Sigmoid colon (tissue), 7 donors: ENCODE data around the gene EZR. TPM values are rescaled to one million over a fixed set of nuclear protein-coding genes. Genes with fewer than 3 reads are reported as not detected.

Experiments used
- DNase-seq: peaks from one replicate; pipeline ENCODE4 v3.0.0-alpha.2; 2019
- H3K27ac ChIP-seq, 4 donors: fragments of 200-600 bp; sonication (generic); one replicate each; pipeline ENCODE4 v1.5.1; 2016 to 2019; ENCODE audit warnings: mild to moderate bottlenecking in 1 of 4
- H3K27me3 ChIP-seq, 3 donors: fragments of 200-600 bp; sonication (generic); one replicate each; pipeline ENCODE4 v1.5.1; 2019; ENCODE audit warnings: mild to moderate bottlenecking in 1 of 3
- H3K36me3 ChIP-seq, 4 donors: fragments of 200-600 bp; sonication (generic); one replicate each; pipeline ENCODE4 v1.5.1; 2016 to 2019
- H3K4me1 ChIP-seq, 4 donors: fragments of 200-600 bp; sonication (generic); one replicate each; pipeline ENCODE4 v1.5.1; 2017 to 2019
- H3K4me3 ChIP-seq, 4 donors: fragments of 200-600 bp; sonication (generic); one replicate each; pipeline ENCODE4 v1.5.1; 2017 to 2019; ENCODE audit warnings: mild to moderate bottlenecking in 2 of 4, moderate library complexity in 1 of 4
- H3K9me3 ChIP-seq, 4 donors: fragments of 200-600 bp in 3 of 4; sonication (generic) in 3 of 4; one replicate each; pipeline versions ENCODE4 v1.5.1 to v1.6.1; 2013 to 2019
- EP300 ChIP-seq, 4 donors: sonication (generic); formaldehyde crosslinking; IDR thresholded peaks; one replicate each; pipeline ENCODE4 v1.6.1; 2017; ENCODE audit warnings: antibody characterized with exemption in 4 of 4
- POLR2A ChIP-seq, 2 donors: fragments of 450-650 bp; IDR thresholded peaks; one replicate each; pipeline ENCODE4 v1.6.1; 2016; ENCODE audit warnings: antibody characterized with exemption in 2 of 2, mild to moderate bottlenecking in 2 of 2, moderate library complexity in 2 of 2
- POLR2AphosphoS5 ChIP-seq, 4 donors: sonication (generic); formaldehyde crosslinking; IDR thresholded peaks; one replicate each; pipeline ENCODE4 v1.6.1; 2017; ENCODE audit warnings: antibody characterized with exemption in 4 of 4
- WGBS, 2 donors: extraction: QIAGEN DNeasy Blood & Tissue Kit; methylation state at CpG; one replicate each; pipeline ENCODE4 v1.1.7; 2013; 5-methylcytosine and 5-hydroxymethylcytosine counted together
- intact Hi-C: fragments of 100-400 bp; cut with DNase I; formaldehyde crosslinking; loops from one replicate; pipeline ENCODE4 v1.15.1; 2023
- polyA plus RNA-seq, 3 donors: library from polyadenylated mRNA; stranded (reverse); fragments of 200-250 nt; gene quantifications; one replicate each; pipeline ENCODE4 v1.2.3, GENCODE V29; 2013
- total RNA-seq, 4 donors: library from RNA; depleted of rRNA; stranded (reverse); fragments of >200 nt; gene quantifications; one replicate each; pipeline ENCODE4 v1.1.0, GENCODE V29; 2016
- TF ChIP-seq, protein P1 (sequence below), 4 experiments: fragments of 450-650 bp in 3 of 4; fragments of 200-600 bp in 1 of 4; IDR thresholded peaks; one replicate each; pipeline ENCODE4 v1.5.1; 2016 to 2019; ENCODE audit warnings: antibody characterized with exemption in 4 of 4, mild to moderate bottlenecking in 3 of 4, moderate library complexity in 2 of 4
- donor health status: healthy with polysubstance abuse.
- donor health status: Bipolar disorder and iron deficiency.
- donor health status: healthy.

Gene EZR
- total and polyA plus RNA-seq, 7 donors = 33.5 to 333 (median 46.0) TPM

GRCh38 chr6:158778005-158778527 lies 41.1 kb downstream of the EZR start:
- WGBS, 2 donors = 34 to 81% methylated on average over 6 of the region's 6 CpGs
- intact Hi-C loops = no loop called here
- TF ChIP-seq, protein P1, sequence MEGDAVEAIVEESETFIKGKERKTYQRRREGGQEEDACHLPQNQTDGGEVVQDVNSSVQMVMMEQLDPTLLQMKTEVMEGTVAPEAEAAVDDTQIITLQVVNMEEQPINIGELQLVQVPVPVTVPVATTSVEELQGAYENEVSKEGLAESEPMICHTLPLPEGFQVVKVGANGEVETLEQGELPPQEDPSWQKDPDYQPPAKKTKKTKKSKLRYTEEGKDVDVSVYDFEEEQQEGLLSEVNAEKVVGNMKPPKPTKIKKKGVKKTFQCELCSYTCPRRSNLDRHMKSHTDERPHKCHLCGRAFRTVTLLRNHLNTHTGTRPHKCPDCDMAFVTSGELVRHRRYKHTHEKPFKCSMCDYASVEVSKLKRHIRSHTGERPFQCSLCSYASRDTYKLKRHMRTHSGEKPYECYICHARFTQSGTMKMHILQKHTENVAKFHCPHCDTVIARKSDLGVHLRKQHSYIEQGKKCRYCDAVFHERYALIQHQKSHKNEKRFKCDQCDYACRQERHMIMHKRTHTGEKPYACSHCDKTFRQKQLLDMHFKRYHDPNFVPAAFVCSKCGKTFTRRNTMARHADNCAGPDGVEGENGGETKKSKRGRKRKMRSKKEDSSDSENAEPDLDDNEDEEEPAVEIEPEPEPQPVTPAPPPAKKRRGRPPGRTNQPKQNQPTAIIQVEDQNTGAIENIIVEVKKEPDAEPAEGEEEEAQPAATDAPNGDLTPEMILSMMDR (IDR thresholded peaks at IDR 0.05) = no peak
- TF ChIP-seq POLR2A (IDR thresholded peaks at IDR 0.05) = no peak
- TF ChIP-seq EP300 (IDR thresholded peaks at IDR 0.05) = no peak
- no peak for TF ChIP-seq POLR2AphosphoS5 (IDR thresholded peaks at IDR 0.05)

DNA sequence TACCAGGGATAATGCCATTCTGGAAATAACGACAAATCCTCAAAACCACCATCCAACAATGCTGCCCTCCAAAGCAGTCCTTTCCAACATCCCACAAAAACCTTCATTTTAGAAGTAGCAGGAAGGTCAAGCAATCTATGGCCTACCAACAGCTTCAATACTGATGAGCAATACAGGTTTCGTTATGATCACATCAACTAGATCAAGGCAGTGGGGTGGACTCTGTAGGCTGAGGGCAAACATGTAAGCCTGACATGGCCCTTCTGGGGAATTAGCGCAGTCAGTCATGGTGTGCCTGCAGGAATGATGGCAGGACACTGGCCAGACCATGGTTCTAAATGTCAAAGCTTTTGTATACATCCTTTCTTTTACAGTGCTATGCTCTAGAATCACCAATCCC lies 41.7 kb downstream of the EZR start:
- Histone ChIP-seq H3K27me3 (no peaks in the 10 kb centered on the region), H3K27ac (no peak overlapping the region), H3K4me3 (no peak overlapping the region), H3K9me3 (no peaks in the 10 kb centered on the region), H3K36me3 (peaks cover 18 to 73% (median 36%) of the 10 kb centered on the region in 4 donors), H3K4me1 (no peaks in the 10 kb centered on the region)
- intact Hi-C loops = no loop called here
- peak; percentile 2 for DNase-seq
- 98% methylated on average over 3 of the region's 3 CpGs for WGBS, 2 donors
- no peak for TF ChIP-seq POLR2A (IDR thresholded peaks at IDR 0.05)
- TF ChIP-seq POLR2AphosphoS5 (IDR thresholded peaks at IDR 0.05) = no peak
- TF ChIP-seq, protein P1 (IDR thresholded peaks at IDR 0.05) = no peak
- TF ChIP-seq EP300 (IDR thresholded peaks at IDR 0.05) = no peak

More at GRCh38 chr6:158778005-158778527, 41.1 kb downstream of the EZR start:
- Histone ChIP-seq H3K4me1 (no peaks in the 10 kb centered on the region), H3K9me3 (no peaks in the 10 kb centered on the region), H3K4me3 (no peak overlapping the region), H3K36me3 (peaks cover 20 to 75% (median 41%) of the 10 kb centered on the region in 4 donors), H3K27me3 (no peaks in the 10 kb centered on the region), H3K27ac (no peak overlapping the region)
- peak; percentile 25 for DNase-seq

GRCh38 chr6:158776737-158777136 lies 42.4 kb downstream of the EZR start:
- Histone ChIP-seq H3K4me1 (no peaks in the 10 kb centered on the region), H3K9me3 (no peaks in the 10 kb centered on the region), H3K36me3 (peaks cover 16 to 73% (median 36%) of the 10 kb centered on the region in 4 donors), H3K27ac (no peak overlapping the region), H3K27me3 (no peaks in the 10 kb centered on the region), H3K4me3 (no peak overlapping the region)
- TF ChIP-seq POLR2AphosphoS5 (IDR thresholded peaks at IDR 0.05) = no peak
- TF ChIP-seq, protein P1 (IDR thresholded peaks at IDR 0.05) = no peak
- no peak for TF ChIP-seq EP300 (IDR thresholded peaks at IDR 0.05)
- TF ChIP-seq POLR2A (IDR thresholded peaks at IDR 0.05) = no peak
- DNase-seq = peak; percentile 27
- 90 to 97% methylated on average over 2 of the region's 2 CpGs for WGBS, 2 donors
- intact Hi-C loops = no loop called here

DNA sequence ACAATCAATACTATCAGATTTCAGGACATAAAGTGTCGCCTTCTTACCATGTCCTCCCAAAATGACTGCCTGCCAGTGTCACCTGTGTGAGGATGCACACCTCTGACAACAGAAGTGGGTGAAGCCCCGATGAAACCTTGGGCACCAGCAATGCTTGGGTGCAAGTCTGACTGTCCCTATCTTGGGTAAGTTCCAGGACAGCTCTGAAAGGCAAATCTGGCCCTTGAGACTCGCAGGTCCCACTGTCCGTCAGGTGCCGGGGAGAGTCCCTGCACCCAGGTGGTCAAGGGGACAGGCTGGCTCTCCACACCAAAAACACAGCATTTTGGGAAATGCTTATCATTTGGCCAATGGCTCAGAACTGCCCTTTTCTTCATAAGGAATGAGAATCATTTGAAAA lies 43.3 kb downstream of the EZR start:
- 92 to 95% methylated on average over 5 of the region's 5 CpGs for WGBS, 2 donors
- H3K4me3 ChIP-seq = no peak overlapping the region
- DNase-seq = peak; percentile 60
- H3K27ac ChIP-seq = no peak overlapping the region
- H3K9me3 ChIP-seq = no peaks in the 10 kb centered on the region
- no peaks in the 10 kb centered on the region for H3K4me1 ChIP-seq
- no peaks in the 10 kb centered on the region for H3K27me3 ChIP-seq
- intact Hi-C loops = no loop called here
- H3K36me3 ChIP-seq = peaks cover 22 to 73% (median 37%) of the 10 kb centered on the region in 4 donors
- TF ChIP-seq, protein P1 (IDR thresholded peaks at IDR 0.05) = no peak
- TF ChIP-seq POLR2AphosphoS5 (IDR thresholded peaks at IDR 0.05) (no peak), POLR2A (IDR thresholded peaks at IDR 0.05) (no peak), EP300 (IDR thresholded peaks at IDR 0.05) (no peak)
